Measurements from ENCODE around the gene ABCA13. TPM values are rescaled to one million over a fixed set of nuclear protein-coding genes. Genes with fewer than 3 reads are reported as not detected.

ABCA13 gene
- total RNA-seq, 4 donors from 2014 or later = under 0.01 to 0.96 (median 0.35) TPM

DNA sequence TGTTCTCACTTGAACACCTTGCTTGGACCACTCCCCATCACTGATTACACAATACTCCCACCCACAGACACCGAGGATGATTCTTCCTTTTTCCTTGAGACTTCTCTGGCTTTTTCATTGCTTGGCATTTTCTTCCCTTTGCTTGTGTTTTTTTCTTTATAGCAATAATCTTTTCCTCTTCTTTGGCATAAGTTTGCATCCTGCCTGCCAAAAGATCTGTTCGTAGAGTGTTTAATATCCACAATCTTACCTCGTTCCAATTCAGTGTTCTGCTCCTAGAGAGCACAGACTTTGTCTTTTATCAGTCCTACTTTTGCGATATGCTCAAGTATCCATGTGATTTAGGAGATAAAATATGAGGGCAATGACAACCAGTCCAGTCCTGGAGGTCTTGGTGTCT, 449.8 kb downstream of the ABCA13 start:
- Histone ChIP-seq H3K4me3 (no peak overlapping the region), H3K27me3 (no peaks in the 10 kb centered on the region), H3K27ac (no peak overlapping the region), H3K9me3 (no peaks in the 10 kb centered on the region), H3K4me1 (no peaks in the 10 kb centered on the region), H3K36me3 (no peaks in the 10 kb centered on the region)
- in situ Hi-C loops (cut with MboI; ENCODE audit: low pct_ligation_motif_present in 1 of 4, low pct_unique_long_range_greater_than_20kb in 1 of 4, low sequenced_read_pairs in 3 of 4) = no loop called here
- no peak for DNase-seq
- intact Hi-C loops (cut with DNase I; ENCODE audit: low total_unique reads) = no loop called here
- WGBS, 2 donors (ENCODE audit: low coverage in 1 of 2) = 50 to 55% methylated on average over 4 of the region's 4 CpGs
- TF ChIP-seq, protein P1, sequence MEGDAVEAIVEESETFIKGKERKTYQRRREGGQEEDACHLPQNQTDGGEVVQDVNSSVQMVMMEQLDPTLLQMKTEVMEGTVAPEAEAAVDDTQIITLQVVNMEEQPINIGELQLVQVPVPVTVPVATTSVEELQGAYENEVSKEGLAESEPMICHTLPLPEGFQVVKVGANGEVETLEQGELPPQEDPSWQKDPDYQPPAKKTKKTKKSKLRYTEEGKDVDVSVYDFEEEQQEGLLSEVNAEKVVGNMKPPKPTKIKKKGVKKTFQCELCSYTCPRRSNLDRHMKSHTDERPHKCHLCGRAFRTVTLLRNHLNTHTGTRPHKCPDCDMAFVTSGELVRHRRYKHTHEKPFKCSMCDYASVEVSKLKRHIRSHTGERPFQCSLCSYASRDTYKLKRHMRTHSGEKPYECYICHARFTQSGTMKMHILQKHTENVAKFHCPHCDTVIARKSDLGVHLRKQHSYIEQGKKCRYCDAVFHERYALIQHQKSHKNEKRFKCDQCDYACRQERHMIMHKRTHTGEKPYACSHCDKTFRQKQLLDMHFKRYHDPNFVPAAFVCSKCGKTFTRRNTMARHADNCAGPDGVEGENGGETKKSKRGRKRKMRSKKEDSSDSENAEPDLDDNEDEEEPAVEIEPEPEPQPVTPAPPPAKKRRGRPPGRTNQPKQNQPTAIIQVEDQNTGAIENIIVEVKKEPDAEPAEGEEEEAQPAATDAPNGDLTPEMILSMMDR (IDR thresholded peaks at IDR 0.05) = no peak
- TF ChIP-seq POLR2AphosphoS5 (IDR thresholded peaks at IDR 0.05) (no peak), POLR2A (IDR thresholded peaks at IDR 0.05) (no peak), EP300 (IDR thresholded peaks at IDR 0.05; ENCODE audit: low read depth) (no peak)

DNA sequence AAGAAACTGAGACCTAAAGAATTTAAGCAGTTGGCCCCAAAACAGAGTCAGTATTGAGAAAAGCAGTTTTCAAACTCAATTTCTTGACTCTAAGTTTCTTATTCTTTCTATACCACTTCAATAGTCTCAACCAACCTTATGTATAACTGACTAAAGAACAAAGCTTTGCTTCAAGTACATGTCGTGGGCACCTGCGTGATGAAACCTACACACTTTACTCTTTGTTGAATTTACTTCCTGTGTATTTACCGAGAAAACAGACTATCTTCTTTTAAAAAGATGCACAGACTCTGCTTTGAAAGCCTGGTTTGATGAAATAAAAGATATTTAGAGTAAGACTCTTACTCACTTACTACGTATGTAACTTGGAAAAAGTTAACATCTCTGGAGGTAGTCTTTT, 455.9 kb downstream of the ABCA13 start:
- H3K4me1 ChIP-seq = no peaks in the 10 kb centered on the region
- no peak for DNase-seq

DNA sequence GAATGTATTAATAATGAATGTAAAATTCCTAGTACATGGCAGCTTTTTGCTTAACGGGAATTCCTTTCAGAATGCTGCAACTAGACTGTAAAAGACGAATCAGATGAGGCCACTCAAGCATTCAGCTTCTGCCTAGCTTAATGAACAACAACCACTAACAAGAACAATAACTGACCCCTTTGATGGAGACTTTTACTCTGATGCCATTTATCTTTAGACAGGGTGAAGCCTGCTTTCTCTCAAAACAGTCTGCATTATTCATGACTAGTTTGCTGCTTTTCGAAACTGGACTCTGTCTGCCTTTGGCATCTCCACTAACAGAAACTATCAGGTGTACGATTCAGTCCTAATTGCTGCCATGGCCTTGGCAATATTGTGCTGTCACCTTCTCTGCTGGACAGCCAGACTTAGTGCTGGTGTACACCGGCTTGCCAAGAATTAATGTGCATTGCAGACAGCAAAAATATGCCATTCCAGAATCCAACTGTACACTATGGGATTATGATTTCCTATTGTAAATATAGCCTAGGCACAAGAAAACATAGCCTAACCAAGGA, 457.6 kb downstream of the ABCA13 start:
- WGBS, 2 donors (ENCODE audit: low coverage in 1 of 2) = 43 to 72% methylated on average over 3 to 5 of the region's 5 CpGs
- TF ChIP-seq POLR2A (IDR thresholded peaks at IDR 0.05) = no peak
- TF ChIP-seq, protein P1 (IDR thresholded peaks at IDR 0.05) = no peak
- TF ChIP-seq EP300 (IDR thresholded peaks at IDR 0.05; ENCODE audit: low read depth) = no peak
- TF ChIP-seq POLR2AphosphoS5 (IDR thresholded peaks at IDR 0.05) = no peak
- no peaks in the 10 kb centered on the region for H3K4me1 ChIP-seq
- intact Hi-C loops (cut with DNase I; ENCODE audit: low total_unique reads) = no loop called here
- H3K36me3 ChIP-seq = no peaks in the 10 kb centered on the region
- no peaks in the 10 kb centered on the region for H3K9me3 ChIP-seq
- no peak for DNase-seq
- no peaks in the 10 kb centered on the region for H3K27me3 ChIP-seq
- in situ Hi-C loops (cut with MboI; ENCODE audit: low pct_ligation_motif_present in 1 of 4, low pct_unique_long_range_greater_than_20kb in 1 of 4, low sequenced_read_pairs in 3 of 4) = no loop called here
- H3K27ac ChIP-seq = no peak overlapping the region
- H3K4me3 ChIP-seq = no peak overlapping the region

More for the DNA sequence above, 455.9 kb downstream of the ABCA13 start:
- Histone ChIP-seq H3K27ac (no peak overlapping the region), H3K4me3 (no peak overlapping the region), H3K9me3 (no peaks in the 10 kb centered on the region), H3K36me3 (no peaks in the 10 kb centered on the region), H3K27me3 (no peaks in the 10 kb centered on the region)
- TF ChIP-seq POLR2A (IDR thresholded peaks at IDR 0.05) = no peak
- TF ChIP-seq POLR2AphosphoS5 (IDR thresholded peaks at IDR 0.05) = no peak
- TF ChIP-seq, protein P1 (IDR thresholded peaks at IDR 0.05) = no peak
- no peak for TF ChIP-seq EP300 (IDR thresholded peaks at IDR 0.05; ENCODE audit: low read depth)
- intact Hi-C loops (cut with DNase I; ENCODE audit: low total_unique reads) = no loop called here
- 73 to 86% methylated on average over 4 of the region's 4 CpGs for WGBS, 2 donors (ENCODE audit: low coverage in 1 of 2)
- in situ Hi-C loops (cut with MboI; ENCODE audit: low pct_ligation_motif_present in 1 of 4, low pct_unique_long_range_greater_than_20kb in 1 of 4, low sequenced_read_pairs in 3 of 4) = no loop called here

DNA sequence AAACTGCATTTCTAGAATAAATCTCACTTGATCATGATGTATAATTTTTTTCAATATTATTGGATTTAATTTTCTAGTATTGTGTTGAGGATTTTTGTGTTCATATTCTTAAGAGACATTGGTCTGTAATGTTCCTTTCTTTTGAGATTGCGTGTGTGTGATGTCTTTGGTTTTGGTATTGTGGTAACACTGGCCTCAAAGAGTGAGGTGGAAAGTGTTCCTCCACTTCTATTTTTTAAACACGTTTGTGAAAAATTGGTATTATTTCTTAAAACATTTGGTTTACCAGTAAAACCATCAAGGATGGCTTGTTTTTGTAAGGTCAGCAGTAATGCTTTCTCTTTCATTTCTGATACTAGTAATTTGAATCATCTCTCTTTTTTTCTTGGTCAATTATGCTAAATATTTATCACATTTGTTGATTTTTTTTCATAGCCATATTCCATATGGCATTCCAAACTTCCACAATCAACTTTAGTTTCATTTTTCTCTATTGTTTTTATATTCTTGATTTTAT, 462.9 kb downstream of the ABCA13 start:
- H3K4me3 ChIP-seq = no peak overlapping the region
- no peaks in the 10 kb centered on the region for H3K4me1 ChIP-seq
- no peak overlapping the region for H3K27ac ChIP-seq
- WGBS, 2 donors (ENCODE audit: low coverage in 1 of 2) = 67 to 82% methylated on average over 2 of the region's 2 CpGs
- TF ChIP-seq POLR2A (IDR thresholded peaks at IDR 0.05) (no peak), POLR2AphosphoS5 (IDR thresholded peaks at IDR 0.05) (no peak), EP300 (IDR thresholded peaks at IDR 0.05; ENCODE audit: low read depth) (no peak)
- TF ChIP-seq, protein P1 (IDR thresholded peaks at IDR 0.05) = no peak
- H3K9me3 ChIP-seq = no peaks in the 10 kb centered on the region
- H3K27me3 ChIP-seq = no peaks in the 10 kb centered on the region
- intact Hi-C loops (cut with DNase I; ENCODE audit: low total_unique reads) (no loop called here), in situ Hi-C loops (cut with MboI; ENCODE audit: low pct_ligation_motif_present in 1 of 4, low pct_unique_long_range_greater_than_20kb in 1 of 4, low sequenced_read_pairs in 3 of 4) (no loop called here)
- H3K36me3 ChIP-seq = no peaks in the 10 kb centered on the region
- DNase-seq = no peak
